ENCODE data around the gene SLC10A3.
A peak's percentile ranks its signal among the peaks of the same experiment; 100 is the strongest.

Gene SLC10A3

DNA sequence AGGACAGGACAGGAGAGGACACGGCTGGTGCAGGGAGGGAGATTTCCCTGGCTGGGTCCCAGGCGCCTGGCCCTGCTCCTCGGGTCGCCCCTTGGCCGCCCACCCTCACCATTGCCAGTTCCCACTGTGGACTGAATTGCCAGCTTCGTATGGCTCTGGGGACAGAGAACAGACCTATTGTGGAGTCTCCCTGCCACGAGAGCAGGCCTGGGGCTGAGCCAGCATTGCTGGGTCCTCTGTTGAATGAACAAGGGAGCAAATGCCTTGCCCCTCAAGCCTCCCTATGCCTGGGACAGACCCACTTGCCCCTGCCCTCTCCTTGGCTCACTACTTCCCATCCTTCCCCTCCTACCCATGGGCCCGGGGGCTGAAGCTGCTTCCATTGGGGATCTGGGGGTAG, 28.0 kb downstream of the SLC10A3 start:
- H3K4me2 ChIP-seq (ENCODE audit: low read length): no peak overlapping the region
- H4K20me1 ChIP-seq (ENCODE audit: insufficient read depth, low read length): no peaks in the 10 kb centered on the region
- H3F3A ChIP-seq (ENCODE audit: insufficient read depth, low read length): no peaks in the 10 kb centered on the region
- H3K9me3 ChIP-seq (ENCODE audit: low read length): no peaks in the 10 kb centered on the region
- no peak overlapping the region for H3K27ac ChIP-seq (ENCODE audit: low read depth, low read length, poor library complexity, severe bottlenecking)
- no peaks in the 10 kb centered on the region for H3K79me2 ChIP-seq (ENCODE audit: insufficient read depth, low read length)
- no peaks in the 10 kb centered on the region; the same call in 1 of the 2 replicates for H3K36me3 ChIP-seq (ENCODE audit: insufficient read depth, low read length)
- no peak overlapping the region for H3K9ac ChIP-seq (ENCODE audit: low read length)
- no peak overlapping the region for H2AFZ ChIP-seq (ENCODE audit: low read length)
- no peak for TF ChIP-seq CTCF (IDR thresholded peaks at IDR 0.05; ENCODE audit: low read length)
- peaks cover 5% of the 10 kb centered on the region for H3K4me1 ChIP-seq (ENCODE audit: insufficient read depth, low read length, severe bottlenecking)
- no peaks in the 10 kb centered on the region for H3K9me2 ChIP-seq (ENCODE audit: low read depth, low read length)
- no peaks in the 10 kb centered on the region for H3K27me3 ChIP-seq (ENCODE audit: insufficient read depth, low read length)
- H3K4me3 ChIP-seq (ENCODE audit: low read depth, low read length, poor library complexity, severe bottlenecking): no peak overlapping the region

- no peak for TF ChIP-seq CTCF (IDR thresholded peaks at IDR 0.05; ENCODE audit: low read length)
- no peak for TF ChIP-seq EZH2 (IDR thresholded peaks at IDR 0.05; ENCODE audit: borderline replicate concordance, low read length)
- Histone ChIP-seq H2AFZ (ENCODE audit: low read length) (no peak overlapping the region), H3K9me2 (ENCODE audit: low read depth, low read length) (no peaks in the 10 kb centered on the region), H3K27ac (ENCODE audit: low read depth, low read length, poor library complexity, severe bottlenecking) (no peak overlapping the region), H3F3A (ENCODE audit: insufficient read depth, low read length) (no peaks in the 10 kb centered on the region), H3K9ac (ENCODE audit: low read length) (no peak overlapping the region), H3K4me3 (ENCODE audit: low read depth, low read length, poor library complexity, severe bottlenecking) (no peak overlapping the region), H3K9me3 (ENCODE audit: low read length) (no peaks in the 10 kb centered on the region), H3K4me1 (ENCODE audit: insufficient read depth, low read length, severe bottlenecking) (peaks cover 5% of the 10 kb centered on the region), H3K27me3 (ENCODE audit: insufficient read depth, low read length) (no peaks in the 10 kb centered on the region), H3K36me3 (ENCODE audit: insufficient read depth, low read length) (no peaks in the 10 kb centered on the region; the same call in 1 of the 2 replicates), H3K79me2 (ENCODE audit: insufficient read depth, low read length) (no peaks in the 10 kb centered on the region), H3K4me2 (ENCODE audit: low read length) (no peak overlapping the region), H4K20me1 (ENCODE audit: insufficient read depth, low read length) (no peaks in the 10 kb centered on the region)
These were observed 30.1 kb downstream of the SLC10A3 start for GRCh38 chrX:154460326-154460725.

GRCh38 chrX:154459832-154460231, 30.6 kb downstream of the SLC10A3 start:
- H4K20me1 ChIP-seq (ENCODE audit: insufficient read depth, low read length): no peaks in the 10 kb centered on the region
- H3K9me3 ChIP-seq (ENCODE audit: low read length): no peaks in the 10 kb centered on the region
- H3K27ac ChIP-seq (ENCODE audit: low read depth, low read length, poor library complexity, severe bottlenecking): no peak overlapping the region
- no peak overlapping the region for H2AFZ ChIP-seq (ENCODE audit: low read length)
- H3K4me1 ChIP-seq (ENCODE audit: insufficient read depth, low read length, severe bottlenecking): peaks cover 5% of the 10 kb centered on the region
- no peak overlapping the region for H3K9ac ChIP-seq (ENCODE audit: low read length)
- H3K27me3 ChIP-seq (ENCODE audit: insufficient read depth, low read length): no peaks in the 10 kb centered on the region
- no peaks in the 10 kb centered on the region; the same call in 1 of the 2 replicates for H3K36me3 ChIP-seq (ENCODE audit: insufficient read depth, low read length)
- peak overlapping the region; percentile 65 for H3K4me3 ChIP-seq (ENCODE audit: low read depth, low read length, poor library complexity, severe bottlenecking)
- TF ChIP-seq CTCF (IDR thresholded peaks at IDR 0.05; ENCODE audit: low read length) (no peak), EZH2 (IDR thresholded peaks at IDR 0.05; ENCODE audit: borderline replicate concordance, low read length) (no peak)
- H3K4me2 ChIP-seq (ENCODE audit: low read length): peak overlapping the region; percentile 47; the same call in 1 of the 2 replicates
- no peaks in the 10 kb centered on the region for H3K9me2 ChIP-seq (ENCODE audit: low read depth, low read length)
- H3K79me2 ChIP-seq (ENCODE audit: insufficient read depth, low read length): no peaks in the 10 kb centered on the region
- H3F3A ChIP-seq (ENCODE audit: insufficient read depth, low read length): no peaks in the 10 kb centered on the region

Measured in OCI-LY1 (cell line).